Fibroblast of lung (primary cell): Measurements from ENCODE around the gene MLXIP. TPM values are rescaled to one million over a fixed set of nuclear protein-coding genes. Genes with fewer than 3 reads are reported as not detected.

ENCODE experiments used
- DNase-seq, 2 donors: peaks; one replicate each; pipeline versions ENCODE4 v3.0.0 to v3.0.0-alpha.2; 2010; ENCODE audit warnings: low read depth in 2 of 2
- H2AFZ ChIP-seq: 2 replicates; pipeline ENCODE4 v1.5.1; 2012; ENCODE audit warnings: low read length, control low read depth, inconsistent platforms
- H3K27ac ChIP-seq: 2 replicates; pipeline ENCODE4 v1.5.1; 2011; ENCODE audit warnings: low read length, control low read depth; ENCODE audit not compliant: insufficient read depth
- H3K27me3 ChIP-seq: 2 replicates; pipeline ENCODE4 v1.5.1; 2011; ENCODE audit warnings: mild to moderate bottlenecking, low read length; ENCODE audit not compliant: control insufficient read depth, insufficient read depth
- H3K36me3 ChIP-seq: 2 replicates; pipeline ENCODE4 v1.5.1; 2011; ENCODE audit warnings: low read length; ENCODE audit not compliant: control insufficient read depth, insufficient read depth
- H3K4me1 ChIP-seq: 2 replicates; pipeline ENCODE4 v1.5.1; 2011; ENCODE audit warnings: low read length; ENCODE audit not compliant: control insufficient read depth, insufficient read depth; ENCODE audit errors: extremely low read depth
- H3K4me2 ChIP-seq: 2 replicates; pipeline ENCODE4 v1.5.1; 2011; ENCODE audit warnings: low read length, control low read depth; ENCODE audit not compliant: insufficient read depth; ENCODE audit errors: extremely low read depth
- H3K4me3 ChIP-seq, 4 experiments: fragments of 200-600 bp in 1 of 4; sonication (generic) in 1 of 4; replicated peaks in 1 of 4; 2 replicates each; pipeline ENCODE4 v1.5.1; 2011 to 2016; ENCODE audit warnings: low read length in 4 of 4, low read depth in 3 of 4, mild to moderate bottlenecking in 3 of 4, control low read depth in 2 of 4, inconsistent platforms in 1 of 4, mixed read lengths in 1 of 4; ENCODE audit not compliant: insufficient read depth in 1 of 4; ENCODE audit errors: control extremely low read depth in 1 of 4
- H3K79me2 ChIP-seq: 2 replicates; pipeline ENCODE4 v1.5.1; 2012; ENCODE audit warnings: mild to moderate bottlenecking, low read length, inconsistent platforms; ENCODE audit not compliant: control insufficient read depth, insufficient read depth
- H3K9ac ChIP-seq: 2 replicates; pipeline ENCODE4 v1.5.1; 2011; ENCODE audit warnings: mild to moderate bottlenecking, low read length, control low read depth; ENCODE audit not compliant: insufficient read depth
- H3K9me3 ChIP-seq: 2 replicates; pipeline ENCODE4 v1.5.1; 2012; ENCODE audit warnings: low read depth, low read length; ENCODE audit not compliant: control insufficient read depth, insufficient read depth
- H4K20me1 ChIP-seq: 2 replicates; pipeline ENCODE4 v1.5.1; 2011; ENCODE audit warnings: low read length; ENCODE audit not compliant: control insufficient read depth, insufficient read depth; ENCODE audit errors: extremely low read depth
- CTCF ChIP-seq, 2 donors: IDR thresholded peaks in 1 of 2; conservative IDR thresholded peaks in 1 of 2; 1 replicate in 1 of 2; 2 replicates in 1 of 2; pipeline ENCODE4 v1.5.1; 2011 to 2012; ENCODE audit warnings: low read length in 2 of 2, control low read depth in 1 of 2, inconsistent platforms in 1 of 2, low read depth in 1 of 2, mild to moderate bottlenecking in 1 of 2
- EZH2 ChIP-seq: IDR thresholded peaks from 2 replicates; pipeline ENCODE4 v1.5.1; 2012; ENCODE audit warnings: low read length, control low read depth, mild to moderate bottlenecking; ENCODE audit errors: missing control alignments
- polyA plus RNA-seq, 2 donors: library from polyadenylated mRNA; depleted of rRNA in 1 of 2; stranded (reverse) in 1 of 2; unstranded in 1 of 2; fragments of >200 nt; gene quantifications; 2 replicates each; pipeline ENCODE4 v1.2.1, GENCODE V29; 2011 to 2012; ENCODE audit warnings: missing spikeins in 1 of 2
- total RNA-seq: library from RNA; depleted of rRNA; stranded (reverse); fragments of >200 nt; gene quantifications from 2 replicates; pipeline ENCODE4 v1.2.1, GENCODE V29; 2014

Gene MLXIP
- total and polyA plus RNA-seq, 2 donors (not counting 1 experiment from before 2014, with no cell fraction given), result 6.6 to 17.0 TPM

GRCh38 chr12:122142857-122143256, 64.3 kb downstream of the MLXIP start:
- Histone ChIP-seq H3K4me2 (no peak overlapping the region), H3K9ac (no peak overlapping the region), H3K9me3 (no peaks in the 10 kb centered on the region), H3K27me3 (no peaks in the 10 kb centered on the region), H3K4me3 (no peak overlapping the region), H3K79me2 (no peaks in the 10 kb centered on the region), H4K20me1 (no peaks in the 10 kb centered on the region), H2AFZ (no peak overlapping the region), H3K36me3 (peaks cover 11% of the 10 kb centered on the region), H3K4me1 (no peaks in the 10 kb centered on the region), H3K27ac (no peak overlapping the region)
- TF ChIP-seq EZH2 (no peak), CTCF (conservative IDR thresholded peaks at IDR 0.05 in 1 of 2, IDR thresholded peaks at IDR 0.05 in 1 of 2; ENCODE audit: low read depth in 1 of 2, low read length in 2 of 2) (no peak)
- no peak for DNase-seq

- H3K27ac ChIP-seq, result no peak overlapping the region
- H3K4me1 ChIP-seq, result peaks cover 5% of the 10 kb centered on the region
Observed at GRCh38 chr12:122144885-122145284, 66.3 kb downstream of the MLXIP start.

DNA sequence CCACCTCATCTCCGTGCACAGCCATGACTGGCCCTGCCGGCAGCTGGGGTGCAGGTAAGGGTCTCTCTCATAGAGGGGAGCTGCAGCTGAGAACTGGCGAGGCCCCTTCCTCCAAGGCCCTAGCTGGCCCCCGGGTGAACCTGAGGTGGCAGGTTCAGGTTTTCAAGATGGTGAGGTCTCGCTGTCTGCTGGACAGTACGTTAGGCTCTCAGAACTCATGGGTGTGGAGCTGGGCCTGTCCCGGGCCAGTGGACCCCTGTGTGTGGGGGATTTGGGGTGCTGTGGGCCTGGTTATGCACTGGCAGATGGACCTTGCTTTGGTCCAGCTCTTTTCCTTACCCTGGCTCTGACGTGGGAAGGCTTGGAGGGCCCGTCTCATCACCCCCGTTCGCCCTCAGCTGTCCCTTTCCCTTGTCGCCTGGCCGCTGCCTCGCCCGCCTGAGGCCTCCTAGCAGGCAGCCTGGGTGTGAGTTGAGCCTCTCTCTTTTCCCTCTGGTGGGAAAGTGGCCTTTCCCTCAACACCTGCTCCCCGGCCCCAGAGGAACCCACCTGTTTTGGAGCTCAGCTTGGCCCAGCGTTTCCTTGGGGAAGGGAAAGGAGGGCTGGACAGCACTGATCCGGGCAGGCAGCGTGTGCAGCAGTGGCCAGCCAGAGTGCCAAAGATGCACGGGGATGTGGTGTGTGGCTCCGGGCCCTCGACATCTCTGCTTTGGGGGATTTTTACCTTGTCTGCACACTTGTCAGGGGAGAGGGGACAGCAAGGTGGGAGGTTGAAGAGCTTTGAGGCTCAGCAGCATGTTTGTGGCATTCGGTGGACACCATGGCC, 67.2 kb downstream of the MLXIP start:
- TF ChIP-seq EZH2 (no peak), CTCF (conservative IDR thresholded peaks at IDR 0.05 in 1 of 2, IDR thresholded peaks at IDR 0.05 in 1 of 2; ENCODE audit: low read depth in 1 of 2, low read length in 2 of 2) (no peak)
- no peak overlapping the region for H3K4me3 ChIP-seq
- no peak overlapping the region for H3K9ac ChIP-seq
- no peaks in the 10 kb centered on the region for H3K9me3 ChIP-seq
- no peak overlapping the region for H3K4me2 ChIP-seq
- no peaks in the 10 kb centered on the region for H3K79me2 ChIP-seq
- no peak overlapping the region for H2AFZ ChIP-seq
- no peak overlapping the region for H3K27ac ChIP-seq
- DNase-seq, result no peak
- peaks cover 5% of the 10 kb centered on the region for H3K4me1 ChIP-seq
- H3K27me3 ChIP-seq, result no peaks in the 10 kb centered on the region
- peaks cover 8% of the 10 kb centered on the region for H3K36me3 ChIP-seq
- H4K20me1 ChIP-seq, result no peaks in the 10 kb centered on the region

More at GRCh38 chr12:122144885-122145284, 66.3 kb downstream of the MLXIP start:
- no peak for TF ChIP-seq EZH2
- no peak for TF ChIP-seq CTCF (conservative IDR thresholded peaks at IDR 0.05 in 1 of 2, IDR thresholded peaks at IDR 0.05 in 1 of 2; ENCODE audit: low read depth in 1 of 2, low read length in 2 of 2)
- no peaks in the 10 kb centered on the region for H3K27me3 ChIP-seq
- H4K20me1 ChIP-seq, result no peaks in the 10 kb centered on the region
- DNase-seq, result no peak
- no peaks in the 10 kb centered on the region for H3K79me2 ChIP-seq
- H3K9ac ChIP-seq, result no peak overlapping the region
- H3K4me3 ChIP-seq, result no peak overlapping the region
- H3K4me2 ChIP-seq, result no peak overlapping the region
- no peak overlapping the region for H2AFZ ChIP-seq
- peaks cover 8% of the 10 kb centered on the region for H3K36me3 ChIP-seq
- H3K9me3 ChIP-seq, result no peaks in the 10 kb centered on the region
